ENCODE results near the gene AFTPH.

The AFTPH gene

DNA sequence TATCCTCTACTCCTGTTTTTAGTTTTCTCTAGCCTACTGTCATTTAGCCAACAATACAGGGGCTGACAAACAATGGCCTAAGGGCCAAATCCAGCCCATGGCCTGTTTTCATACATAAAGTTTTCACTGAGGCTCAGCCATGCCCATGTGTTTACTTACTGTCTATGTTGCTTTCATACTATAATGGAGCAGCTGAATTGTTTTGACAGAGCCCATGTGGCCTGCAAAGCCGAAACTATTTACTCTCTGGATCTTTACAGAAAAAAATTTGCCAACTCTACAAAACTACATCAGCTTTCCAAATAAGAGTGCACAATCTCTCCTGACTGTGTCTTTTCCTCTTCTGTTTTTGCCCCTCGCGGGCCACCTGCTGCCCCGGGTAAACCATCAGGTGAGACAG, 46.1 kb upstream of the AFTPH start:
- Histone ChIP-seq H3K79me2 (ENCODE audit: control insufficient read depth, low read length) (no peaks in the 10 kb centered on the region), H3K9me2 (replicated peaks; ENCODE audit: control insufficient read depth, low read length) (no peaks in the 10 kb centered on the region), H4K20me1 (ENCODE audit: control insufficient read depth, insufficient read depth, low read depth, low read length) (no peaks in the 10 kb centered on the region), H3K27me3 (ENCODE audit: control insufficient read depth, low read length) (no peaks in the 10 kb centered on the region), H3K27ac (ENCODE audit: low read depth, low read length) (no peak overlapping the region), H3K36me3 (ENCODE audit: control insufficient read depth, low read length) (no peaks in the 10 kb centered on the region), H3K9me3 (ENCODE audit: control insufficient read depth, insufficient read depth, low read length) (no peaks in the 10 kb centered on the region), H3K4me1 (ENCODE audit: control insufficient read depth, low read length) (peaks cover 10% of the 10 kb centered on the region), H3F3A (ENCODE audit: control insufficient read depth, insufficient read depth) (no peaks in the 10 kb centered on the region), H3K4me2 (ENCODE audit: low read length) (no peak overlapping the region), H3K4me3 (ENCODE audit: low read length) (no peak overlapping the region)
- no peak for TF ChIP-seq EZH2phosphoT487 (IDR thresholded peaks at IDR 0.05; ENCODE audit: borderline replicate concordance, low read length)
- no peak for TF ChIP-seq CTCF (IDR thresholded peaks at IDR 0.05; ENCODE audit: low read depth, low read length, poor library complexity, severe bottlenecking)

DNA sequence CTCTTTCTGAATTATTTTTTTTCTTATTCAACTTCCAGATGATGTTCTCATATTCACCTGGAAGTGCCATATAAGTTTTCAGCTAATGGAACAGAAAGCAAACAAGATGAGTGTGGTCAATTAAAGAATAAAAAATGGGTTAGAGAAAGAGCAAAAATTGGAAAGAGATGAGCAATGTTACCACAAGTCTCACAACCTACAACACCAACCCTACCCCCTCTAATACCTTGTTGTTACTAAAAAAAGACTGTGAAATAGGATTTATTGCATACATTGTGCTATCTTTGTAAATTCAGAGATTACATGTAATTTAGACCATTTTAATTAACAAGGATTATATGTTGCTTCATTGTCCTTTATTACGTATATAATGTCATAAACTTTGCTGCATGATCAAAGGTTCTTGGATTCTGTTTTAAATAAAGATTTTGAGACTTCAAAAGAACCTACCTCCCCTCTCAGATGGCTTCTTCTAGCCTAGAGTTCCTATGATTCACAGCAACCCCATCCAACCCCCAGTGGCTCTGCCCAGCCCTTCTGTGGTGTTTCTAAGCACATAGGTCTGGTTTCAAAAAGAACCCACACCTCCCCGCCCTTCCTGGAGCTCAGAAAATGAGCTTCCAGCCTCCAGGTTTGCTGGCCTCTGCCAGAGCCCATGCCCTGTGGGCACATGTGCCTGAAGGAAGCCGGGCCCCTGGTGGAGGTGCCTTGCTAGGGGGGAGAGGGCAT, 45.5 kb upstream of the AFTPH start:
- Histone ChIP-seq H4K20me1 (ENCODE audit: control insufficient read depth, insufficient read depth, low read depth, low read length) (no peaks in the 10 kb centered on the region), H3K36me3 (ENCODE audit: control insufficient read depth, low read length) (no peaks in the 10 kb centered on the region), H3K27ac (ENCODE audit: low read depth, low read length) (no peak overlapping the region), H3K4me2 (ENCODE audit: low read length) (no peak overlapping the region), H3K4me3 (ENCODE audit: low read length) (no peak overlapping the region), H3K9me3 (ENCODE audit: control insufficient read depth, insufficient read depth, low read length) (no peaks in the 10 kb centered on the region), H3K9me2 (replicated peaks; ENCODE audit: control insufficient read depth, low read length) (no peaks in the 10 kb centered on the region), H3K4me1 (ENCODE audit: control insufficient read depth, low read length) (peaks cover 10% of the 10 kb centered on the region), H3K27me3 (ENCODE audit: control insufficient read depth, low read length) (no peaks in the 10 kb centered on the region), H3K79me2 (ENCODE audit: control insufficient read depth, low read length) (no peaks in the 10 kb centered on the region), H3F3A (ENCODE audit: control insufficient read depth, insufficient read depth) (no peaks in the 10 kb centered on the region)
- TF ChIP-seq EZH2phosphoT487 (IDR thresholded peaks at IDR 0.05; ENCODE audit: borderline replicate concordance, low read length) (no peak), CTCF (IDR thresholded peaks at IDR 0.05; ENCODE audit: low read depth, low read length, poor library complexity, severe bottlenecking) (no peak)

DNA sequence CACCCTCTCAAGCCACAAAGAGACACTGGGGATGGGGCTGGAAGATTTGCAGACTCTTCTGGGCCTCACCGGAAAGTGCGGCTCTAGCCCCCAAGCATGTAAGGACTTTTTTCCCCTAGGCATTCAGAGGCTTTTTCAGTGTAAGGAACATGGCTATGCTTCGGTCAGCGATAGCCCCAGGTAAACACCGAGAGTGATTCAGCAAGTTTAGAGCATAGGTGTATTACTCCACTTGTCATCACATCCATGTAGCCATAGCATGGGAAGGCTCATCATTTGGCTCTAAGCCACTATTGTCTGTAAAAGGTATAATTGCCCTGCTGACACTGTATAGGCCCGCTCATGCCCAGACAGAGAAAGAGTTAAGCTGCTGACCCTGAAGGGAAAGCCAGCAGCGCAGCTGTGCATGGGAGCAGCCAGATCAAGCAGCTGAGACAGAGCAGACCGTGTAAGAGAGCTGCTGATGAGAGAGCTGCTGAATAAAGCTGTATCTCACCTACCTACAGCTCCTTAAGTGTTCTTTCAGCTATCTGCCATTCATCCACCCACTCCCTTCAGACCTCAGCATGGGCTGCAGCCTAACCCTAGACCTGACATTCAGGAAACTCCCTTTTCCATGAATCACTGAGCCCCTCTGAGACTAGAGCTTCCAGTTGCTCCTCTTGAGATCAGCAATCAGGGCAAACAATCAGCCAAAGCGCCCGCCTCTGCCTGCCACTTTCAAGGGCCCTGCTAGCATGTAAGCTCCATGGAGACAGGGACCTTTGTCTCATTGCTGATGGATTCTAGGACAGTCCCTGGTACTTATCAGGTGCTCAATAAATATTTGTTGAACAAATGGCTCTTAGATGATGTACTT, 44.6 kb upstream of the AFTPH start:
- Histone ChIP-seq H3F3A (ENCODE audit: control insufficient read depth, insufficient read depth) (no peaks in the 10 kb centered on the region), H3K4me3 (ENCODE audit: low read length) (no peak overlapping the region), H3K27me3 (ENCODE audit: control insufficient read depth, low read length) (no peaks in the 10 kb centered on the region), H3K27ac (ENCODE audit: low read depth, low read length) (no peak overlapping the region), H3K4me1 (ENCODE audit: control insufficient read depth, low read length) (peaks cover 3% of the 10 kb centered on the region), H3K9me2 (replicated peaks; ENCODE audit: control insufficient read depth, low read length) (no peaks in the 10 kb centered on the region), H3K36me3 (ENCODE audit: control insufficient read depth, low read length) (no peaks in the 10 kb centered on the region), H3K79me2 (ENCODE audit: control insufficient read depth, low read length) (no peaks in the 10 kb centered on the region), H3K4me2 (ENCODE audit: low read length) (no peak overlapping the region), H4K20me1 (ENCODE audit: control insufficient read depth, insufficient read depth, low read depth, low read length) (no peaks in the 10 kb centered on the region), H3K9me3 (ENCODE audit: control insufficient read depth, insufficient read depth, low read length) (no peaks in the 10 kb centered on the region)
- TF ChIP-seq EZH2phosphoT487 (IDR thresholded peaks at IDR 0.05; ENCODE audit: borderline replicate concordance, low read length) (no peak), CTCF (IDR thresholded peaks at IDR 0.05; ENCODE audit: low read depth, low read length, poor library complexity, severe bottlenecking) (no peak)
